ENCODE measurements around the gene GATA1. TPM values are rescaled to one million over a fixed set of nuclear protein-coding genes. Genes with fewer than 3 reads are reported as not detected.

The GATA1 gene
- total and polyA plus RNA-seq, 11 donors, result 0.16 TPM; not detected in 10

GRCh38 chrX:48823053-48823452 lies 36.7 kb downstream of the GATA1 start:
- ATAC-seq, result no peak
- intact Hi-C loops (cut with DNase I), result no loop called here
- peaks cover 0 to 18% (median 0%) of the 10 kb centered on the region in 12 donors for H3K9me3 ChIP-seq
- H3K4me3 ChIP-seq, result no peak overlapping the region
- peaks cover 0 to 26% (median 0%) of the 10 kb centered on the region in 9 donors for H3K27me3 ChIP-seq
- TF ChIP-seq CTCF (IDR thresholded peaks at IDR 0.05) (no peak), POLR2A (IDR thresholded peaks at IDR 0.05) (no peak)
- 79 to 87% (median 80%) methylated on average over 6 of the region's 6 CpGs; no CpG with 5 or more reads in 1 of the 4 donors for WGBS, 4 donors
- H3K27ac ChIP-seq, result no peak overlapping the region
- peaks cover 0 to 31% (median 14%) of the 10 kb centered on the region in 9 donors for H3K36me3 ChIP-seq
- no peaks in the 10 kb centered on the region for H3K4me1 ChIP-seq
- DNase-seq, result no peak

GRCh38 chrX:48824066-48824465 lies 37.7 kb downstream of the GATA1 start:
- TF ChIP-seq POLR2A (IDR thresholded peaks at IDR 0.05) (no peak), CTCF (IDR thresholded peaks at IDR 0.05) (no peak)
- intact Hi-C loops (cut with DNase I), result no loop called here
- Histone ChIP-seq H3K36me3 (peaks cover 0 to 25% (median 14%) of the 10 kb centered on the region in 9 donors), H3K4me3 (no peak overlapping the region), H3K27me3 (peaks cover 0 to 30% (median 0%) of the 10 kb centered on the region in 9 donors), H3K4me1 (no peaks in the 10 kb centered on the region), H3K9me3 (peaks cover 0 to 18% (median 0%) of the 10 kb centered on the region in 12 donors), H3K27ac (no peak overlapping the region)
- DNase-seq, result no peak
- WGBS, 4 donors, result 81 to 97% (median 89%) methylated on average over 8 of the region's 8 CpGs
- ATAC-seq, result no peak

- Histone ChIP-seq H3K4me1 (no peaks in the 10 kb centered on the region), H3K36me3 (peaks cover 0 to 21% (median 11%) of the 10 kb centered on the region in 9 donors), H3K4me3 (no peak within 1 kb of the TSS), H3K27ac (no peak within 1 kb of the TSS), H3K9me3 (peaks cover 0 to 18% (median 0%) of the 10 kb centered on the region in 12 donors), H3K27me3 (peaks cover 0 to 46% (median 2%) of the 10 kb centered on the region in 9 donors)
- no peak for ATAC-seq
- no peak for TF ChIP-seq CTCF (IDR thresholded peaks at IDR 0.05)
- no peak for TF ChIP-seq POLR2A (IDR thresholded peaks at IDR 0.05)
- intact Hi-C loops (cut with DNase I), result no loop called here
- DNase-seq, result no peak
- 22 to 68% (median 48%) methylated on average over 22 to 67 of the region's 67 CpGs for WGBS, 4 donors
Observed at GRCh38 chrX:48826135-48826875, 39.9 kb downstream of the GATA1 start, which contains the start of gene ERAS. Gene ERAS, plus strand, starts transcription at chrX:48826513. Its CDS starts 2,611 bp downstream, at chrX:48829124.

- peaks cover 0 to 16% (median 6%) of the 10 kb centered on the region in 9 donors for H3K36me3 ChIP-seq
- ATAC-seq (no peak), DNase-seq (no peak)
- H3K4me3 ChIP-seq, result no peak overlapping the region
- intact Hi-C loops (cut with DNase I), result no loop called here
- WGBS, 4 donors, result 19 to 57% (median 43%) methylated on average over 39 to 73 of the region's 73 CpGs
- H3K27me3 ChIP-seq, result peaks cover 0 to 54% (median 8%) of the 10 kb centered on the region in 9 donors
- no peaks in the 10 kb centered on the region for H3K4me1 ChIP-seq
- TF ChIP-seq CTCF (IDR thresholded peaks at IDR 0.05) (no peak), POLR2A (IDR thresholded peaks at IDR 0.05) (no peak)
- H3K27ac ChIP-seq, result no peak overlapping the region
- H3K9me3 ChIP-seq, result peaks cover 0 to 18% (median 0%) of the 10 kb centered on the region in 12 donors
Observed at GRCh38 chrX:48826876-48827653, 40.7 kb downstream of the GATA1 start.

Measured in heart left ventricle (tissue), 16 donors.